Hepatocyte (in vitro differentiated cells): ENCODE data around the gene PAPPA. TPM values are rescaled to one million over a fixed set of nuclear protein-coding genes. Genes with fewer than 3 reads are reported as not detected.

ENCODE experiments used
- DNase-seq: peaks from one replicate; pipeline ENCODE4 v3.0.0-alpha.2; 2016; ENCODE audit warnings: low spot score
- H2AFZ ChIP-seq: fragments of 200-600 bp; sonication (generic); 2 replicates; pipeline ENCODE4 v1.6.0; 2016; ENCODE audit warnings: antibody characterized with exemption, mild to moderate bottlenecking
- H3K27ac ChIP-seq: fragments of 200-600 bp; sonication (generic); 2 replicates; pipeline ENCODE4 v1.5.1; 2016; ENCODE audit warnings: mild to moderate bottlenecking
- H3K27me3 ChIP-seq: fragments of 200-600 bp; sonication (generic); 2 replicates; pipeline ENCODE4 v1.6.1; 2016
- H3K36me3 ChIP-seq: fragments of 200-600 bp; sonication (generic); replicated peaks from 2 replicates; pipeline ENCODE4 v1.5.1; 2016; ENCODE audit warnings: low read depth; ENCODE audit not compliant: insufficient read depth
- H3K4me1 ChIP-seq: fragments of 200-600 bp; sonication (generic); 2 replicates; pipeline ENCODE4 v1.5.1; 2016; ENCODE audit warnings: mild to moderate bottlenecking, moderate library complexity; ENCODE audit not compliant: insufficient read depth
- H3K4me2 ChIP-seq: fragments of 200-600 bp; sonication (generic); 2 replicates; pipeline ENCODE4 v1.6.0; 2016
- H3K4me3 ChIP-seq: fragments of 200-600 bp; sonication (generic); 2 replicates; pipeline ENCODE4 v1.5.1; 2016; ENCODE audit warnings: mild to moderate bottlenecking
- H3K79me2 ChIP-seq: fragments of 200-600 bp; sonication (generic); 2 replicates; pipeline ENCODE4 v1.6.0; 2017; ENCODE audit warnings: mild to moderate bottlenecking
- H3K9me2 ChIP-seq: fragments of 200-600 bp; sonication (generic); replicated peaks from 2 replicates; pipeline ENCODE4 v1.6.0; 2017; ENCODE audit warnings: mild to moderate bottlenecking; ENCODE audit not compliant: insufficient read depth
- H3K9me3 ChIP-seq: fragments of 200-600 bp; sonication (generic); 2 replicates; pipeline ENCODE4 v1.5.1; 2016; ENCODE audit warnings: low read depth, mild to moderate bottlenecking
- H4K20me1 ChIP-seq: fragments of 200-600 bp; sonication (generic); 2 replicates; pipeline ENCODE4 v1.6.0; 2016; ENCODE audit warnings: mild to moderate bottlenecking; ENCODE audit not compliant: insufficient read depth, poor library complexity, severe bottlenecking
- CTCF ChIP-seq: fragments of 200-600 bp; sonication (generic); IDR thresholded peaks from 2 replicates; pipeline ENCODE4 v1.5.1; 2016; ENCODE audit warnings: antibody characterized with exemption, mild to moderate bottlenecking; ENCODE audit not compliant: poor library complexity
- EZH2 ChIP-seq: fragments of 200-600 bp; sonication (generic); IDR thresholded peaks from 2 replicates; pipeline ENCODE4 v1.6.1; 2016; ENCODE audit warnings: antibody characterized with exemption, mild to moderate bottlenecking, borderline replicate concordance
- EZH2phosphoT487 ChIP-seq: fragments of 200-600 bp; sonication (generic); IDR thresholded peaks from one replicate; pipeline ENCODE4 v1.6.1; 2018; ENCODE audit warnings: antibody characterized with exemption, mild to moderate bottlenecking, low read depth, moderate library complexity; ENCODE audit not compliant: unreplicated experiment, severe bottlenecking
- WGBS: methylation state at CpG from one replicate; pipeline ENCODE4 v1.1.6; 2016; ENCODE audit warnings: low lambda C conversion rate; ENCODE audit errors: missing lambda C conversion rate; 5-methylcytosine and 5-hydroxymethylcytosine counted together
- polyA plus RNA-seq: library from polyadenylated mRNA; unstranded; fragments of >200 nt; fragmentation: Nextera tagmentation; extraction: Ambion mirVana; gene quantifications from 2 replicates; pipeline ENCODE4 v1.2.1, GENCODE V29; 2016
- total RNA-seq: library from RNA; depleted of rRNA; stranded (reverse); fragments of >200 nt; gene quantifications from 2 replicates; pipeline ENCODE4 v1.2.3, GENCODE V29; 2014

PAPPA gene
- total and polyA plus RNA-seq, 2 experiments from 2014 or later: 2.8 to 12.3 TPM

GRCh38 chr9:116179568-116179967 lies 26.0 kb downstream of the PAPPA start:
- no peak overlapping the region for H3K27ac ChIP-seq
- no peaks in the 10 kb centered on the region for H3K36me3 ChIP-seq
- H3K4me2 ChIP-seq: no peak overlapping the region
- H3K27me3 ChIP-seq: no peaks in the 10 kb centered on the region
- H3K9me2 ChIP-seq: no peaks in the 10 kb centered on the region
- H3K79me2 ChIP-seq: no peaks in the 10 kb centered on the region
- H3K4me1 ChIP-seq: peaks cover 3% of the 10 kb centered on the region
- H3K4me3 ChIP-seq: no peak overlapping the region
- H2AFZ ChIP-seq: no peak overlapping the region
- no peaks in the 10 kb centered on the region for H4K20me1 ChIP-seq
- TF ChIP-seq EZH2phosphoT487 (no peak), CTCF (no peak), EZH2 (no peak)
- DNase-seq: no peak
- no peaks in the 10 kb centered on the region for H3K9me3 ChIP-seq
- 86% methylated on average over 4 of the region's 4 CpGs for WGBS

- H3K9me2 ChIP-seq: no peaks in the 10 kb centered on the region
- peaks cover 3% of the 10 kb centered on the region for H3K4me1 ChIP-seq
- no peaks in the 10 kb centered on the region for H4K20me1 ChIP-seq
- H3K4me3 ChIP-seq: no peak overlapping the region
- no peak overlapping the region for H2AFZ ChIP-seq
- no peaks in the 10 kb centered on the region for H3K9me3 ChIP-seq
- H3K36me3 ChIP-seq: no peaks in the 10 kb centered on the region
- no peaks in the 10 kb centered on the region for H3K79me2 ChIP-seq
- H3K27ac ChIP-seq: no peak overlapping the region
- H3K27me3 ChIP-seq: no peaks in the 10 kb centered on the region
- no peak overlapping the region for H3K4me2 ChIP-seq
- TF ChIP-seq EZH2phosphoT487: no peak
- TF ChIP-seq EZH2: no peak
- TF ChIP-seq CTCF: no peak
- 87% methylated on average over 3 of the region's 3 CpGs for WGBS
- DNase-seq: no peak
Observed at GRCh38 chr9:116181853-116182610, 28.4 kb downstream of the PAPPA start.

GRCh38 chr9:116182876-116183275 lies 29.3 kb downstream of the PAPPA start:
- Histone ChIP-seq H3K27ac (no peak overlapping the region), H3K79me2 (no peaks in the 10 kb centered on the region), H4K20me1 (no peaks in the 10 kb centered on the region), H3K4me1 (peaks cover 3% of the 10 kb centered on the region), H3K4me3 (no peak overlapping the region), H3K9me3 (no peaks in the 10 kb centered on the region), H3K36me3 (no peaks in the 10 kb centered on the region), H2AFZ (no peak overlapping the region), H3K4me2 (no peak overlapping the region), H3K9me2 (no peaks in the 10 kb centered on the region), H3K27me3 (no peaks in the 10 kb centered on the region)
- TF ChIP-seq CTCF (no peak), EZH2 (no peak), EZH2phosphoT487 (no peak)
- no peak for DNase-seq
- WGBS: 93% methylated on average over 5 of the region's 5 CpGs
